DOHH2 (cell line): Measurements from ENCODE around the gene FOXD2.

Experiments used
- H3F3A ChIP-seq: fragments of 200-600 bp; sonication (generic), shearing (Covaris generic); 2 replicates; pipeline ENCODE4 v1.6.0; 2016; ENCODE audit warnings: antibody characterized with exemption, mild to moderate bottlenecking; ENCODE audit not compliant: control insufficient read depth, insufficient read depth
- H3K27ac ChIP-seq: fragments of 200-600 bp; sonication (generic); 2 replicates; pipeline ENCODE4 v1.5.1; 2014; ENCODE audit warnings: low read depth, mild to moderate bottlenecking, low read length, moderate library complexity
- H3K27me3 ChIP-seq: fragments of 200-600 bp; sonication (generic); 2 replicates; pipeline ENCODE4 v1.6.1; 2014; ENCODE audit warnings: mild to moderate bottlenecking, low read length, mixed read lengths; ENCODE audit not compliant: control insufficient read depth
- H3K36me3 ChIP-seq: fragments of 200-600 bp; sonication (generic); 2 replicates; pipeline ENCODE4 v1.6.1; 2014; ENCODE audit warnings: mild to moderate bottlenecking, low read length, moderate library complexity, mixed read lengths; ENCODE audit not compliant: control insufficient read depth
- H3K4me1 ChIP-seq: fragments of 200-600 bp; sonication (generic); 2 replicates; pipeline ENCODE4 v1.6.1; 2014; ENCODE audit warnings: mild to moderate bottlenecking, low read length, mixed read lengths; ENCODE audit not compliant: control insufficient read depth
- H3K4me2 ChIP-seq: fragments of 200-600 bp; sonication (generic); 2 replicates; pipeline ENCODE4 v1.6.0; 2014; ENCODE audit warnings: mild to moderate bottlenecking, low read length, moderate library complexity
- H3K4me3 ChIP-seq: fragments of 200-600 bp; sonication (generic); 2 replicates; pipeline ENCODE4 v1.5.1; 2014; ENCODE audit warnings: mild to moderate bottlenecking, low read length, mixed read lengths
- H3K79me2 ChIP-seq: fragments of 200-600 bp; sonication (generic); 2 replicates; pipeline ENCODE4 v1.6.1; 2014; ENCODE audit warnings: mild to moderate bottlenecking, low read length, mixed read lengths; ENCODE audit not compliant: control insufficient read depth
- H3K9me2 ChIP-seq: fragments of 200-600 bp; sonication (generic); replicated peaks from 2 replicates; pipeline ENCODE4 v1.6.1; 2014; ENCODE audit warnings: mild to moderate bottlenecking, low read length, mixed read lengths; ENCODE audit not compliant: control insufficient read depth
- H3K9me3 ChIP-seq: fragments of 200-600 bp; sonication (generic); 2 replicates; pipeline ENCODE4 v1.6.1; 2014; ENCODE audit warnings: antibody characterized with exemption, low read length, mixed read lengths; ENCODE audit not compliant: control insufficient read depth, insufficient read depth
- H4K20me1 ChIP-seq: fragments of 200-600 bp; sonication (generic); 2 replicates; pipeline ENCODE4 v1.6.0; 2014; ENCODE audit warnings: low read depth, mild to moderate bottlenecking, antibody characterized with exemption, low read length, moderate library complexity; ENCODE audit not compliant: control insufficient read depth, insufficient read depth
- EZH2phosphoT487 ChIP-seq: fragments of 200-600 bp; sonication (generic); IDR thresholded peaks from 2 replicates; pipeline ENCODE4 v1.6.1; 2017; ENCODE audit warnings: borderline replicate concordance, mild to moderate bottlenecking, antibody characterized with exemption, low read length, moderate library complexity, mixed read lengths
- TF ChIP-seq, protein P1 (sequence below): fragments of 200-600 bp; sonication (generic); IDR thresholded peaks from one replicate; pipeline ENCODE4 v1.5.1; 2014; ENCODE audit warnings: antibody characterized with exemption, mild to moderate bottlenecking, low read depth, low read length; ENCODE audit not compliant: poor library complexity, severe bottlenecking

FOXD2 gene

DNA sequence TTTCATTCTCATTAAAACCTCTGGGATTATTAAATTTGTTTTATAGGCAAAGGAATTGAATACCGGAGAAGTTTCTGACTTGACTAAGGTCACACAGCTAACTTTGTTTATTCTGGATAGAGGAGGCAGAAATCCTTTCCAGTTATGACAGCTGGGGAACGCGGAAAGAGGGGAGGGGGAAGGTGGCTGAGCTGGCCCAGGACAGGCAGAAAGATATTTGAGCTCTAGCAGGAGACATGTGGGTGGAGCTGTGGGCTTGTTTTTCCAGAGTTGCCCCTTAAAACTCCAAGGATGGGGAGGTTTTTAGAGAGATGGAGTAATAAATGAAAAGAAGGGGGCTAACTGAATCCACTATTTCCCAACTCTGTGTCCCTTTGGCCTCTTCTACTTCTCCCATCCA is 27.8 kb downstream of the FOXD2 start:
- Histone ChIP-seq H3K4me2 (no peak overlapping the region), H3K27me3 (peaks cover 6% of the 10 kb centered on the region; the same call in 1 of the 2 replicates), H3F3A (no peaks in the 10 kb centered on the region), H3K9me2 (no peaks in the 10 kb centered on the region), H4K20me1 (no peaks in the 10 kb centered on the region), H3K4me3 (no peak overlapping the region), H3K4me1 (no peaks in the 10 kb centered on the region), H3K36me3 (no peaks in the 10 kb centered on the region), H3K79me2 (no peaks in the 10 kb centered on the region), H3K9me3 (no peaks in the 10 kb centered on the region; the same call in 1 of the 2 replicates), H3K27ac (no peak overlapping the region)
- TF ChIP-seq EZH2phosphoT487: no peak
- TF ChIP-seq, protein P1, sequence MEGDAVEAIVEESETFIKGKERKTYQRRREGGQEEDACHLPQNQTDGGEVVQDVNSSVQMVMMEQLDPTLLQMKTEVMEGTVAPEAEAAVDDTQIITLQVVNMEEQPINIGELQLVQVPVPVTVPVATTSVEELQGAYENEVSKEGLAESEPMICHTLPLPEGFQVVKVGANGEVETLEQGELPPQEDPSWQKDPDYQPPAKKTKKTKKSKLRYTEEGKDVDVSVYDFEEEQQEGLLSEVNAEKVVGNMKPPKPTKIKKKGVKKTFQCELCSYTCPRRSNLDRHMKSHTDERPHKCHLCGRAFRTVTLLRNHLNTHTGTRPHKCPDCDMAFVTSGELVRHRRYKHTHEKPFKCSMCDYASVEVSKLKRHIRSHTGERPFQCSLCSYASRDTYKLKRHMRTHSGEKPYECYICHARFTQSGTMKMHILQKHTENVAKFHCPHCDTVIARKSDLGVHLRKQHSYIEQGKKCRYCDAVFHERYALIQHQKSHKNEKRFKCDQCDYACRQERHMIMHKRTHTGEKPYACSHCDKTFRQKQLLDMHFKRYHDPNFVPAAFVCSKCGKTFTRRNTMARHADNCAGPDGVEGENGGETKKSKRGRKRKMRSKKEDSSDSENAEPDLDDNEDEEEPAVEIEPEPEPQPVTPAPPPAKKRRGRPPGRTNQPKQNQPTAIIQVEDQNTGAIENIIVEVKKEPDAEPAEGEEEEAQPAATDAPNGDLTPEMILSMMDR: no peak

DNA sequence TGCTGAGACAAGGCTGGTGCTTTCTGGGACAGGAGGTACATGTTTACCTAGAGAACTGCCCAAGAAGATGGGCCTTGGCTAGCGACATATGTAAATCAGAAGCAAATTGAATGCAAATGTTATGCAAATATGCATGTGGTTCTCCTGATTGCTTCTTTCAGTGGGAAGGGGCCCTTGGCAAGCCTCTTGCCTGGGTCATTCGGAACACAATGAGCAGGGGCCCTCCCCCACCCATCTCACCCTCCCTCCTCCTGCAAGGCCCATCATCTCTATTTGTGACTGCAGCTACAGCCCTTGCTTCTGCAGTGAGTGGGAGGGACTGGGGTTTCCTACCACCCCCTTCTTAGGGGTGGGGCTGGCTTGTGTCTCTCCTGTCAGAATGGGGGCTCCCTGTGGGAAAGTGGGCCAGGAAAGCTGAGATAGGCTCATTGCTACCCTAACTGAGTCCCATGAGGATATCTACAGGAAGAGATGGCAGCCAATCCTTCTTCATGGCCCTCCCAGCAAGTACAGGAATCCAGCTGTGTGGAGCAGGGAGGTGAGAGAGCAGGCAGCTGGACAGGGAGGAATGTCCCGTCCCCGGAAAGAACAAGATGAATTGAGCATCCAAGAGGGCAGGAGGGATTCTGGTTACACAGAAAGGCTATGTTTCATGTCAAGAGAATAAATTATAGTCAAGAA is 31.0 kb downstream of the FOXD2 start:
- TF ChIP-seq, protein P1: no peak
- no peak for TF ChIP-seq EZH2phosphoT487
- no peaks in the 10 kb centered on the region; the same call in 1 of the 2 replicates for H3K9me3 ChIP-seq
- H3K27ac ChIP-seq: no peak overlapping the region
- H3K9me2 ChIP-seq: no peaks in the 10 kb centered on the region
- no peak overlapping the region for H3K4me3 ChIP-seq
- no peaks in the 10 kb centered on the region for H4K20me1 ChIP-seq
- H3K79me2 ChIP-seq: no peaks in the 10 kb centered on the region
- H3K4me1 ChIP-seq: no peaks in the 10 kb centered on the region
- no peaks in the 10 kb centered on the region for H3F3A ChIP-seq
- no peaks in the 10 kb centered on the region for H3K36me3 ChIP-seq
- H3K4me2 ChIP-seq: no peak overlapping the region
- H3K27me3 ChIP-seq: 0 out of 2 replicates have a peak, but pooled peaks cover 3% of the 10 kb centered on the region

DNA sequence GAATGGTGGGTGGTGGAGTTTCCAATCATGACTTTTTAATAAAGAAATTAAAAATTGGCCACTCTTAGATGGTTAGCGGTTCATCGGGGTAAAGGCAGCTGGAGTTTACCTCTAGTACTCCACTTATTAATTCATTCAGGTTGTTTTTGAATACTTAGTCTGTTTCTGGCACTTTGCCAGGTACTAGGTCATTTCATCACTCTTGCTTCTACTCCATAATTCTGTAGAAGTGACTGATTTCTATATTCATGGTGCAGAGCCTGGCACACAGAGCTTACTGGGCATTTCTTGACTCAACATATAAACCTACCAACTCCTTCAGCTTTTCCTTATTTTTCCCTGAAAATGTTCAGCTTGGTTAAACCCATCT is 31.5 kb downstream of the FOXD2 start:
- H3K79me2 ChIP-seq: no peaks in the 10 kb centered on the region
- H3K27ac ChIP-seq: no peak overlapping the region
- H3K9me3 ChIP-seq: no peaks in the 10 kb centered on the region; the same call in 1 of the 2 replicates
- no peak overlapping the region for H3K4me2 ChIP-seq
- no peak overlapping the region for H3K4me3 ChIP-seq
- no peaks in the 10 kb centered on the region for H3F3A ChIP-seq
- H3K9me2 ChIP-seq: no peaks in the 10 kb centered on the region
- no peaks in the 10 kb centered on the region for H3K36me3 ChIP-seq
- no peaks in the 10 kb centered on the region for H4K20me1 ChIP-seq
- no peaks in the 10 kb centered on the region for H3K4me1 ChIP-seq
- H3K27me3 ChIP-seq: 0 out of 2 replicates have a peak, but pooled peaks cover 3% of the 10 kb centered on the region
- TF ChIP-seq, protein P1: no peak
- no peak for TF ChIP-seq EZH2phosphoT487
